Coronary artery (tissue), 2 donors: Measurements from ENCODE around the gene GPR25.

Experiments
- DNase-seq: peaks from one replicate; pipeline ENCODE4 v3.0.0-alpha.2; 2017; ENCODE audit warnings: low spot score
- H3K27ac ChIP-seq, 2 donors: fragments of 200-600 bp; sonication (generic); one replicate each; pipeline ENCODE4 v1.5.1; 2016 to 2019
- H3K4me3 ChIP-seq: fragments of 200-600 bp; sonication (generic); 2 replicates; pipeline ENCODE4 v1.5.1; 2016; ENCODE audit warnings: mild to moderate bottlenecking, moderate library complexity
- CTCF ChIP-seq: fragments of 200-600 bp; sonication (generic); IDR thresholded peaks from one replicate; pipeline ENCODE4 v1.5.1; 2019; ENCODE audit warnings: antibody characterized with exemption

GPR25 gene

GRCh38 chr1:200904772-200905171 lies 32.0 kb downstream of the GPR25 start:
- no peak for DNase-seq
- no peak overlapping the region for H3K27ac ChIP-seq
- H3K4me3 ChIP-seq: no peak overlapping the region
- TF ChIP-seq CTCF: no peak

- Histone ChIP-seq H3K4me3 (no peak overlapping the region), H3K27ac (no peak overlapping the region)
- DNase-seq: no peak
- TF ChIP-seq CTCF: no peak
Measured at GRCh38 chr1:200905411-200906052, 32.8 kb downstream of the GPR25 start.

GRCh38 chr1:200906491-200906890 lies 33.7 kb downstream of the GPR25 start:
- no peak for TF ChIP-seq CTCF
- DNase-seq: no peak
- no peak overlapping the region for H3K27ac ChIP-seq
- no peak overlapping the region for H3K4me3 ChIP-seq

GRCh38 chr1:200907611-200908097 lies 34.9 kb downstream of the GPR25 start:
- H3K4me3 ChIP-seq: no peak overlapping the region
- no peak overlapping the region for H3K27ac ChIP-seq
- no peak for DNase-seq
- TF ChIP-seq CTCF: no peak

- TF ChIP-seq CTCF: no peak
- no peak overlapping the region for H3K27ac ChIP-seq
- no peak for DNase-seq
- H3K4me3 ChIP-seq: no peak overlapping the region
Measured at GRCh38 chr1:200908191-200908868, 35.5 kb downstream of the GPR25 start.

GRCh38 chr1:200909071-200909470 lies 36.3 kb downstream of the GPR25 start:
- no peak overlapping the region for H3K27ac ChIP-seq
- TF ChIP-seq CTCF: no peak
- no peak for DNase-seq
- no peak overlapping the region for H3K4me3 ChIP-seq

GRCh38 chr1:200909757-200910239 lies 37.0 kb downstream of the GPR25 start:
- no peak for DNase-seq
- H3K4me3 ChIP-seq: no peak overlapping the region
- no peak for TF ChIP-seq CTCF
- no peak overlapping the region for H3K27ac ChIP-seq
